Activated CD8-positive, alpha-beta T cell treated with anti-CD3 and anti-CD28 coated beads, Interleukin-2, amount 10 ng/mL, durations not matched to agents 7 days and 5 days (primary cell): ENCODE measurements around the gene MRPL49. TPM values are rescaled to one million over a fixed set of nuclear protein-coding genes. Genes with fewer than 3 reads are reported as not detected.
A peak's percentile ranks its signal among the peaks of the same experiment; 100 is the strongest.

ENCODE experiments used
- ATAC-seq: fragments of 150-1000 bp; cut with Tn5 transposase; one replicate; pipeline ENCODE4 v1.10.0; 2021; ENCODE audit warnings: moderate library complexity
- CTCF ChIA-PET: fragments of 350-600 bp; sonication (Branson Sonifier 250); formaldehyde crosslinking; loops from one replicate; lab custom pipeline; 2021; ENCODE audit warnings: antibody characterized with exemption; lab: Charles Lee
- POLR2A ChIA-PET: fragments of 350-600 bp; sonication (Branson Sonifier 250); formaldehyde crosslinking; loops from one replicate; lab custom pipeline; 2021; ENCODE audit warnings: antibody characterized with exemption; lab: Charles Lee
- DNase-seq: peaks from one replicate; pipeline ENCODE4 v3.0.0-alpha.2; 2020
- H3K27ac Mint-ChIP-seq: one replicate; pipeline ENCODE4 v1.8.0; 2021; ENCODE audit warnings: mild to moderate bottlenecking, mixed read lengths
- H3K27me3 Mint-ChIP-seq: one replicate; pipeline ENCODE4 v1.8.0; 2021; ENCODE audit warnings: low read depth, mixed read lengths
- H3K36me3 Mint-ChIP-seq: one replicate; pipeline ENCODE4 v1.8.0; 2021; ENCODE audit warnings: low read depth, mixed read lengths
- H3K4me1 Mint-ChIP-seq: one replicate; pipeline ENCODE4 v1.8.0; 2021; ENCODE audit warnings: low read depth, mixed read lengths
- H3K4me3 Mint-ChIP-seq: one replicate; pipeline ENCODE4 v1.8.0; 2021; ENCODE audit warnings: mild to moderate bottlenecking, mixed read lengths
- H3K9me3 Mint-ChIP-seq: one replicate; pipeline ENCODE4 v1.8.0; 2022; ENCODE audit warnings: mixed read lengths; ENCODE audit not compliant: insufficient read depth
- total RNA-seq, 2 experiments: library from RNA; stranded (reverse); gene quantifications; one replicate each; pipeline ENCODE4 v1.2.3, GENCODE V29; 2021

The MRPL49 gene
- total RNA-seq, 2 experiments from 2014 or later = 47.3 to 51.1 TPM

DNA sequence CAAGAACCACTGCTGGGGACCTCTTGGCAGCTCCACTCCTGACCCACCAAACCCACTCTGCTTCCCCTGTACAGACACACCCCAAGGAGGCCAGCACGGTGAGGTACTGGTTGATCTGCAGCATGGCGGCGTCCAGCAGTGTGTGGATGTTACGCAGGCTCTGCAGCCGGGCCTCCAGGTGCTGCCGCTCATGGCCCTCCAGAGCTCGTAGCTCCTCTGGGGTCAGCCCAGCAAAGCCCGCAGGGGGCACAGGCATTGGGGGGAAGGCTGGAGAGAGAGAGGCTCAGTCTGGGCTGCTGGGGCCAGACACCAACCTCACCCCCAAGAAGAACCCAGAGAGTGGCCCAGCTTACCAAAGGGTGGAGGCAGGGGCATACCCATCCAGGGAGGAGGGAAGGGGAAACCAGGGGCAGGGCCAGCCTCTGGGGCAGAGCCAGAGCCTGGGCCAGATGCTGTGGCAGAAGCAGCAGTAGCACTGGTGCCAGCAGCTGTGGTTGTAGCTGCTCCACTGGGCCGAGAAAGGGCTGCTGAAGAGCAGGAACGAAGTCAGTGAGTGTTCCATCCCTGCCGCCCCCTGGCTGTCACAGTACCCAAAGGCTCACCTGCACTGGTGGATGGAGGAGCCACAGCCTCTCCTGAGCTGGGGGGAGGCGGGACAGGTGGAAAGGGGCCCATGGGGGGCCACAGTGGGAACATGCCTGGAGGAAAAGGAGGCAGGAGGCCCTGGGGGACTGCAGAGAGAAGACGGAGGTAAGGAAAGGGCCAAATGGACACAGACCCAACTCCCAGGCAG is 7.7 kb downstream of the MRPL49 start:
- Mint-ChIP-seq H3K4me1 (peaks cover 19% of the 10 kb centered on the region), H3K4me3 (no peak overlapping the region), H3K27ac (no peak overlapping the region), H3K9me3 (no peaks in the 10 kb centered on the region), H3K36me3 (peaks cover 52% of the 10 kb centered on the region), H3K27me3 (no peaks in the 10 kb centered on the region)
- ATAC-seq (no peak), DNase-seq (no peak)
- ChIA-PET CTCF (interaction anchor here (1.3 to 1.7 kb wide), 2 partner anchors 12 to 20 kb away, joined by 5 to 7 read pairs; partner anchors contain the start of gene ZNHIT2), POLR2A (interaction anchor here (1.5 kb wide), 1 partner anchor 8 kb away, joined by 6 read pairs; the partner anchor contains the start of genes FAU and MRPL49)

- ATAC-seq (no peak), DNase-seq (no peak)
- POLR2A ChIA-PET = interaction anchor here (0.8 to 1.5 kb wide), 2 partner anchors 9 to 10 kb away, joined by 3 to 6 read pairs; partner anchors contain the start of genes FAU and MRPL49
- no peaks in the 10 kb centered on the region for H3K27me3 Mint-ChIP-seq
- H3K4me3 Mint-ChIP-seq = no peak overlapping the region
- no peak overlapping the region for H3K27ac Mint-ChIP-seq
- H3K36me3 Mint-ChIP-seq = peaks cover 48% of the 10 kb centered on the region
- CTCF ChIA-PET = interaction anchor here (1.6 kb wide), 1 partner anchor 13 kb away, joined by 7 read pairs; the partner anchor contains the start of gene ZNHIT2
- no peaks in the 10 kb centered on the region for H3K9me3 Mint-ChIP-seq
- H3K4me1 Mint-ChIP-seq = peaks cover 20% of the 10 kb centered on the region
These were observed 8.7 kb downstream of the MRPL49 start for GRCh38 chr11:65130631-65131416.

DNA sequence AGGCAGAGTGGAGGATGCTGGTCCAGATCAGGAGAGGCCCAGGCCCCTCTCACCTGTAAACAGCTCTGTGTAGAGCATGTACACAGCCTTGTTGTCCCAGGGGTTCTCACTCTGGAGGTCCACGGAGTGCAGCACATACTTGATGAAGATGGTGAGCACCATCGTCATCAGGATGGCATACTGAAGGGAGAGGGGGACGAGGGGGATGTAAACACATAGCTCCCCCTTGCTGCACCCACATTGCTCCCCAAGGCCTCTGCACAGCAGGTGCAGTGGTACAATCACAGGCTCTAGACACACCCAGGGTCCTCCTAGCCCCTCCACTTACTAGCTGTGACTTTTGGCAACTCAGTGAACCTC is 9.3 kb downstream of the MRPL49 start:
- Mint-ChIP-seq H3K27me3 (no peaks in the 10 kb centered on the region), H3K4me1 (peaks cover 26% of the 10 kb centered on the region), H3K9me3 (no peaks in the 10 kb centered on the region), H3K27ac (no peak overlapping the region), H3K36me3 (peaks cover 43% of the 10 kb centered on the region), H3K4me3 (no peak overlapping the region)
- no peak for DNase-seq
- ChIA-PET POLR2A (interaction anchor here (0.8 to 1.5 kb wide), 2 partner anchors 9 to 11 kb away, joined by 3 to 6 read pairs; partner anchors contain the start of genes FAU and MRPL49), CTCF (interaction anchor here (1.6 kb wide), 1 partner anchor 13 kb away, joined by 7 read pairs; the partner anchor contains the start of gene ZNHIT2)
- no peak for ATAC-seq

DNA sequence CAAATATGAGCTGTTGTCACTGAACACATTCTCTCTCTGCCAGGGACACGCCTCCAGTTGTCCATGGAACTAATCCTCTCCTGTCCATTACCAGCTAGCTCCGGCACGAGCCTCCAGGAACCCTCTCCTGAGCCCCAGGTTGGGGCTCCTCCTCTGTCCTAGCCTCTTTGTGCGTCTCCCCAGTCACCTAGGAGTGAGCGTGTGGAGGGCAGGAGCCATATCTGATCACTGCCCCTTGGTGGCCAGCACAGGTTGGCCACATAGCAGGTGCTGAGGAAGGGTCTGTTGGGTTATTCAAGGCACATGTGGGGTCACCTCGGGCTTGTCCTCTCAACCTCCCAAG is 9.7 kb downstream of the MRPL49 start:
- Mint-ChIP-seq H3K27me3 (no peaks in the 10 kb centered on the region), H3K9me3 (no peaks in the 10 kb centered on the region), H3K36me3 (peaks cover 40% of the 10 kb centered on the region), H3K27ac (no peak overlapping the region), H3K4me1 (peaks cover 29% of the 10 kb centered on the region), H3K4me3 (no peak overlapping the region)
- no peak for DNase-seq
- ChIA-PET CTCF (interaction anchor here (1.6 kb wide), 1 partner anchor 14 kb away, joined by 7 read pairs; the partner anchor contains the start of gene ZNHIT2), POLR2A (interaction anchor here (0.8 kb wide), 1 partner anchor 11 kb away, joined by 3 read pairs; no protein-coding TSS in a partner anchor)
- ATAC-seq = no peak

- Mint-ChIP-seq H3K4me3 (peak overlapping the region; percentile 99), H3K9me3 (no peaks in the 10 kb centered on the region), H3K27me3 (no peaks in the 10 kb centered on the region), H3K4me1 (peaks cover 29% of the 10 kb centered on the region), H3K27ac (peak overlapping the region; percentile 100), H3K36me3 (peaks cover 36% of the 10 kb centered on the region)
- DNase-seq (no peak), ATAC-seq (no peak)
- ChIA-PET POLR2A (interaction anchor here (1.4 kb wide), 1 partner anchor 10 kb away, joined by 4 read pairs; the partner anchor contains the start of genes FAU and MRPL49), CTCF (interaction anchor here (1.8 kb wide), 1 partner anchor 10 kb away, joined by 5 read pairs; the partner anchor contains the start of genes FAU and MRPL49)
These were observed 10.3 kb downstream of the MRPL49 start for GRCh38 chr11:65132238-65132987.

DNA sequence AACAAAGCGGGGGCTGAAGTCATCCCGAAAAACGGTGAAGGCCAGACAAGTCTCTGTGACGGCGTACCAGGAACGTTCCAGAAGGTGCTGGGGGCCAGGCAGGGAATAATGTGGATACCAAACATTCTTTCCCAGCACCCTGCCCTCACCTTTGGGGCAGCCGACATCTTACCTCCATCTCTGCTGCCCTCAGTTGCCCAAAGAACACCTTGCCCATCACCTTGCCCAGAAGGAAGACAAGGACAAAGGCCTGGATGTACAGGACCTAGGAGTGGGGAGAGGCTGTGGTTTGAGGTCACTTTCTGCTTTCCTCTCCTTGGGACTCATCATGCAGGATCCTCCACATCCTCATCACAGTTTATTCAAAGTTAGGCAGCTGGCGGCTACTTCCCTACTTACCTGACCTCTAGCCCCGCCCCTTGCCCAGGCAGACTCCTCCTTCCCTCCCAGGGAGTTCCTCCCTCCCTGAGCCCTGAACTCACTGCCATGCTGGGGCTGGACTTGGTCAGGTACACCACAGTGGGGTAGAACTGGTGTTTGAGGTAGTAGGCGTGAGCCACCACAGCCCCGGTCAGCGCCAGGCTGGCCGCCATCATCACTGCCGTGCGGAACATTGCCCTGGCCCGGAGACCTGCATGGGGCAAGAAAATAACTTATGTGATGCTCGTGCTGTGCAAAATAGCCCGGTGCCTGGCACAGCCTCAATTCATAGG is 11.0 kb downstream of the MRPL49 start:
- H3K4me3 Mint-ChIP-seq = peak overlapping the region; percentile 99
- POLR2A ChIA-PET = interaction anchor here (1.0 to 1.4 kb wide), 2 partner anchors 11 to 19 kb away, joined by 3 to 4 read pairs; partner anchors contain the start of genes FAU and MRPL49
- peaks cover 29% of the 10 kb centered on the region for H3K4me1 Mint-ChIP-seq
- CTCF ChIA-PET = interaction anchor here (0.6 to 1.8 kb wide), 4 partner anchors 11 to 197 kb away, joined by 3 to 5 read pairs (median 4); partner anchors contain the start of genes FAU and MRPL49
- H3K36me3 Mint-ChIP-seq = peaks cover 36% of the 10 kb centered on the region
- ATAC-seq (peak; percentile 12), DNase-seq (peak; percentile 71)
- H3K9me3 Mint-ChIP-seq = no peaks in the 10 kb centered on the region
- peak overlapping the region; percentile 100 for H3K27ac Mint-ChIP-seq
- H3K27me3 Mint-ChIP-seq = no peaks in the 10 kb centered on the region

GRCh38 chr11:65133724-65134123 is 11.6 kb downstream of the MRPL49 start:
- Mint-ChIP-seq H3K4me3 (peak overlapping the region; percentile 99), H3K27me3 (no peaks in the 10 kb centered on the region), H3K4me1 (peaks cover 29% of the 10 kb centered on the region), H3K9me3 (no peaks in the 10 kb centered on the region), H3K36me3 (peaks cover 32% of the 10 kb centered on the region), H3K27ac (peak overlapping the region; percentile 100)
- no peak for DNase-seq
- POLR2A ChIA-PET = interaction anchor here (0.5 to 1.9 kb wide), 4 partner anchors 10 to 442 kb away, joined by 3 to 4 read pairs (median 4); partner anchors contain the start of genes FAU and MRPL49
- ATAC-seq = peak; percentile 1
- CTCF ChIA-PET = interaction anchor here (0.6 to 1.8 kb wide), 4 partner anchors 11 to 196 kb away, joined by 3 to 5 read pairs (median 4); partner anchors contain the start of genes FAU and MRPL49

GRCh38 chr11:65134240-65134951 is 12.3 kb downstream of the MRPL49 start, which contains the start of gene SYVN1:
SYVN1 (minus strand) TSS chr11:65134519; CDS start chr11:65133601, 918 bp downstream.
- POLR2A ChIA-PET = interaction anchor here (0.5 to 2.3 kb wide), 26 partner anchors 10 to 441 kb away, joined by 3 to 31 read pairs (median 4); partner anchors contain the start of genes ARL2, CAPN1, FAU and MEN1
- Mint-ChIP-seq H3K4me3 (peak within 1 kb of the TSS; percentile 99), H3K4me1 (peaks cover 29% of the 10 kb centered on the region), H3K9me3 (no peaks in the 10 kb centered on the region), H3K27ac (peak within 1 kb of the TSS; percentile 100), H3K36me3 (peaks cover 32% of the 10 kb centered on the region), H3K27me3 (no peaks in the 10 kb centered on the region)
- ATAC-seq (peak; percentile 79), DNase-seq (peak; percentile 92)
- CTCF ChIA-PET = interaction anchor here (0.9 to 2.8 kb wide), 13 partner anchors 12 to 418 kb away, joined by 3 to 19 read pairs (median 5); partner anchors contain the start of genes CAPN1, FAU, MRPL49 and TM7SF2

GRCh38 chr11:65134952-65135632 is 13.0 kb downstream of the MRPL49 start:
- Mint-ChIP-seq H3K27me3 (peaks cover 2% of the 10 kb centered on the region), H3K27ac (peak overlapping the region; percentile 100), H3K4me3 (peak overlapping the region; percentile 99), H3K9me3 (no peaks in the 10 kb centered on the region), H3K36me3 (peaks cover 30% of the 10 kb centered on the region), H3K4me1 (peaks cover 29% of the 10 kb centered on the region)
- DNase-seq (peak; percentile 93), ATAC-seq (peak; percentile 89)
- POLR2A ChIA-PET = interaction anchor here (0.6 to 2.3 kb wide), 25 partner anchors 10 to 362 kb away, joined by 3 to 31 read pairs (median 4); partner anchors contain the start of genes ARL2, CAPN1, FAU and MEN1
- CTCF ChIA-PET = interaction anchor here (0.7 to 2.8 kb wide), 16 partner anchors 9 to 417 kb away, joined by 3 to 19 read pairs (median 4); partner anchors contain the start of genes CAPN1, CDC42EP2, DPF2 and FAU
